UCSD-AML1 (cell line): Measurements from ENCODE around the gene B3GAT3.
"Not testable (repeated sequence)": the region's sequence is repeated elsewhere in the genome, so short reads cannot be mapped to it uniquely, and the experiment has no call there.

Experiments
- DNase-seq: peaks from one replicate; lab custom pipeline; 2025; ENCODE audit not compliant: unreplicated experiment; lab: John Stamatoyannopoulos, UW

Gene B3GAT3

GRCh38 chr11:62580959-62581715 lies 40.6 kb downstream of the B3GAT3 start:
- no peak for DNase-seq

- no peak for DNase-seq
These were observed 42.5 kb downstream of the B3GAT3 start for GRCh38 chr11:62579252-62579651.

- no peak for DNase-seq
These were observed 43.2 kb downstream of the B3GAT3 start for GRCh38 chr11:62578541-62578940.

GRCh38 chr11:62577046-62577714 lies 44.6 kb downstream of the B3GAT3 start:
- DNase-seq = no peak

- DNase-seq = no peak
These were observed 45.9 kb downstream of the B3GAT3 start for GRCh38 chr11:62575837-62576236.

- DNase-seq = no peak
These were observed 46.6 kb downstream of the B3GAT3 start for GRCh38 chr11:62575156-62575555.

- peak; percentile 40 for DNase-seq
These were observed 47.3 kb downstream of the B3GAT3 start for GRCh38 chr11:62574363-62575071.

GRCh38 chr11:62573592-62574362 lies 48.0 kb downstream of the B3GAT3 start, which contains the start of gene EEF1G:
EEF1G (minus strand) TSS chr11:62573891; CDS start chr11:62573842, 49 bp downstream.
- DNase-seq = peak; percentile 99

GRCh38 chr11:62573006-62573591 lies 48.7 kb downstream of the B3GAT3 start:
- DNase-seq = peak; percentile 56

- no peak for DNase-seq
These were observed 49.4 kb downstream of the B3GAT3 start for GRCh38 chr11:62572431-62572830.

GRCh38 chr11:62571493-62571892 lies 50.3 kb downstream of the B3GAT3 start:
- DNase-seq = not testable (repeated sequence)

- not testable (repeated sequence) for DNase-seq
These were observed 50.9 kb downstream of the B3GAT3 start for GRCh38 chr11:62570903-62571302.

GRCh38 chr11:62569611-62570010 lies 52.2 kb downstream of the B3GAT3 start:
- no peak for DNase-seq

- no peak for DNase-seq
These were observed 54.7 kb downstream of the B3GAT3 start for GRCh38 chr11:62567018-62567633.

GRCh38 chr11:62566247-62566646 lies 55.5 kb downstream of the B3GAT3 start:
- no peak for DNase-seq
